DND-41 (cell line): ENCODE results near the gene SLC39A6.
A peak's percentile ranks its signal among the peaks of the same experiment; 100 is the strongest.
"Not testable (repeated sequence)": the region's sequence is repeated elsewhere in the genome, so short reads cannot be mapped to it uniquely, and the experiment has no call there.

Source experiments
- ATAC-seq: fragments of 200-7000 bp; cut with Tn5 transposase; 3 replicates; pipeline ENCODE4 v1.9.1; 2021; ENCODE audit warnings: low read depth; ENCODE audit not compliant: insufficient read depth
- DNase-seq: peaks from one replicate; pipeline ENCODE4 v3.0.0-alpha.2; 2020
- H2AFZ ChIP-seq: 2 replicates; pipeline ENCODE4 v1.6.0; 2012; ENCODE audit warnings: low read depth, low read length
- H3K27ac ChIP-seq: 2 replicates; pipeline ENCODE4 v1.5.1; 2012; ENCODE audit warnings: low read length, inconsistent platforms
- H3K27me3 ChIP-seq: fragments of 200-600 bp; sonication (generic); 2 replicates; pipeline ENCODE4 v1.6.0; 2012; ENCODE audit warnings: low read length, mild to moderate bottlenecking, inconsistent platforms; ENCODE audit not compliant: insufficient read depth, poor library complexity
- H3K36me3 ChIP-seq: 2 replicates; pipeline ENCODE4 v1.5.1; 2012; ENCODE audit warnings: low read length, inconsistent platforms; ENCODE audit not compliant: insufficient read depth
- H3K4me1 ChIP-seq: 2 replicates; pipeline ENCODE4 v1.5.1; 2012; ENCODE audit warnings: mild to moderate bottlenecking, low read length; ENCODE audit not compliant: insufficient read depth
- H3K4me2 ChIP-seq: 2 replicates; pipeline ENCODE4 v1.6.0; 2012; ENCODE audit warnings: mild to moderate bottlenecking, moderate library complexity, low read length, inconsistent platforms; ENCODE audit not compliant: insufficient read depth
- H3K4me3 ChIP-seq, 2 experiments: fragments of 200-600 bp in 1 of 2; shearing (Covaris generic) in 1 of 2; 2 replicates each; pipeline ENCODE4 v1.5.1; 2012 to 2016; ENCODE audit warnings: inconsistent platforms in 2 of 2, low read length in 2 of 2, mild to moderate bottlenecking in 2 of 2, low read depth in 1 of 2, moderate library complexity in 1 of 2
- H3K79me2 ChIP-seq: 2 replicates; pipeline ENCODE4 v1.6.0; 2012; ENCODE audit warnings: low read length, inconsistent platforms; ENCODE audit not compliant: insufficient read depth
- H3K9ac ChIP-seq: 2 replicates; pipeline ENCODE4 v1.6.0; 2012; ENCODE audit warnings: low read depth, mild to moderate bottlenecking, inconsistent platforms, low read length, moderate library complexity
- H3K9me3 ChIP-seq: 2 replicates; pipeline ENCODE4 v1.5.1; 2012; ENCODE audit warnings: low read length, moderate library complexity, mild to moderate bottlenecking, inconsistent platforms; ENCODE audit not compliant: insufficient read depth, severe bottlenecking
- H4K20me1 ChIP-seq: 2 replicates; pipeline ENCODE4 v1.6.0; 2012; ENCODE audit warnings: low read length; ENCODE audit not compliant: insufficient read depth
- EZH2 ChIP-seq: IDR thresholded peaks from 3 replicates; pipeline ENCODE4 v1.6.1; 2012; ENCODE audit warnings: borderline replicate concordance, low read depth, mild to moderate bottlenecking, moderate library complexity, low read length, inconsistent platforms; ENCODE audit not compliant: severe bottlenecking
- TF ChIP-seq, protein P1 (sequence below): IDR thresholded peaks from 2 replicates; pipeline ENCODE4 v1.5.1; 2012; ENCODE audit warnings: borderline replicate concordance, low read length, moderate library complexity, mild to moderate bottlenecking; ENCODE audit not compliant: poor library complexity, severe bottlenecking; ENCODE audit errors: extremely low read depth

SLC39A6 gene

GRCh38 chr18:36099311-36099710 lies 29.8 kb downstream of the SLC39A6 start:
- ATAC-seq = no peak
- Histone ChIP-seq H3K4me2 (no peak overlapping the region), H3K4me3 (no peak overlapping the region), H3K36me3 (no peaks in the 10 kb centered on the region), H4K20me1 (no peaks in the 10 kb centered on the region), H2AFZ (no peak overlapping the region), H3K9me3 (peaks cover 9% of the 10 kb centered on the region), H3K27ac (no peak overlapping the region), H3K79me2 (no peaks in the 10 kb centered on the region), H3K4me1 (no peaks in the 10 kb centered on the region), H3K9ac (no peak overlapping the region), H3K27me3 (no peaks in the 10 kb centered on the region)
- TF ChIP-seq, protein P1, sequence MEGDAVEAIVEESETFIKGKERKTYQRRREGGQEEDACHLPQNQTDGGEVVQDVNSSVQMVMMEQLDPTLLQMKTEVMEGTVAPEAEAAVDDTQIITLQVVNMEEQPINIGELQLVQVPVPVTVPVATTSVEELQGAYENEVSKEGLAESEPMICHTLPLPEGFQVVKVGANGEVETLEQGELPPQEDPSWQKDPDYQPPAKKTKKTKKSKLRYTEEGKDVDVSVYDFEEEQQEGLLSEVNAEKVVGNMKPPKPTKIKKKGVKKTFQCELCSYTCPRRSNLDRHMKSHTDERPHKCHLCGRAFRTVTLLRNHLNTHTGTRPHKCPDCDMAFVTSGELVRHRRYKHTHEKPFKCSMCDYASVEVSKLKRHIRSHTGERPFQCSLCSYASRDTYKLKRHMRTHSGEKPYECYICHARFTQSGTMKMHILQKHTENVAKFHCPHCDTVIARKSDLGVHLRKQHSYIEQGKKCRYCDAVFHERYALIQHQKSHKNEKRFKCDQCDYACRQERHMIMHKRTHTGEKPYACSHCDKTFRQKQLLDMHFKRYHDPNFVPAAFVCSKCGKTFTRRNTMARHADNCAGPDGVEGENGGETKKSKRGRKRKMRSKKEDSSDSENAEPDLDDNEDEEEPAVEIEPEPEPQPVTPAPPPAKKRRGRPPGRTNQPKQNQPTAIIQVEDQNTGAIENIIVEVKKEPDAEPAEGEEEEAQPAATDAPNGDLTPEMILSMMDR = no peak
- no peak for DNase-seq

DNA sequence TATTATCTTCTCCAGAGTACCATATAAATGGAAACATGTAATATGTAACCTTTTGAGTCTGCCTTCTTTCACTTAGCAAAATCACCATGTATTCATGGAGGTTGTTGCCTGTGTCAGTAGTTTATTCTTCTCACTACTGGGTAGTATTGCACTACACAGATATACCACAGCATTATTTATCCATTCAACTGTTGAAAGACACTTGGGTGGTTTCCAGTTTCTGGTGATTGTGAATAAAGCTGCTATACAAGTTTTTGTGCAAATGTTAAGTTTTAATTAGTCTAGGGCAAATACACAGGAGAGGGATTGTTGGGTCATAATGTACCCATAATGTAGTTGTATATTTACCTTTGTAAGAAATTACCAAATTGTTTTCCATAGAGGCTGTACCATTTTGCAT lies 32.2 kb downstream of the SLC39A6 start:
- H3K36me3 ChIP-seq = no peaks in the 10 kb centered on the region

GRCh38 chr18:36095936-36096519 lies 33.1 kb downstream of the SLC39A6 start:
- Histone ChIP-seq H3K4me3 (no peak overlapping the region), H3K4me2 (no peak overlapping the region), H4K20me1 (no peaks in the 10 kb centered on the region), H3K9me3 (no peaks in the 10 kb centered on the region), H3K36me3 (no peaks in the 10 kb centered on the region), H3K27ac (no peak overlapping the region), H2AFZ (no peak overlapping the region), H3K4me1 (no peaks in the 10 kb centered on the region), H3K27me3 (no peaks in the 10 kb centered on the region), H3K9ac (no peak overlapping the region), H3K79me2 (no peaks in the 10 kb centered on the region)
- no peak for DNase-seq
- ATAC-seq = no peak; the same call in 2 of the 3 replicates
- TF ChIP-seq EZH2 = no peak
- TF ChIP-seq, protein P1 = peak; percentile 67

More for the DNA sequence above, 32.2 kb downstream of the SLC39A6 start:
- Histone ChIP-seq H3K9ac (no peak overlapping the region), H3K4me1 (no peaks in the 10 kb centered on the region), H3K79me2 (no peaks in the 10 kb centered on the region), H4K20me1 (no peaks in the 10 kb centered on the region), H3K4me3 (no peak overlapping the region), H3K27me3 (no peaks in the 10 kb centered on the region), H2AFZ (no peak overlapping the region), H3K27ac (no peak overlapping the region), H3K4me2 (no peak overlapping the region), H3K9me3 (peaks cover 5% of the 10 kb centered on the region)
- TF ChIP-seq EZH2 = no peak
- TF ChIP-seq, protein P1 = no peak
- no peak for ATAC-seq
- DNase-seq = no peak

DNA sequence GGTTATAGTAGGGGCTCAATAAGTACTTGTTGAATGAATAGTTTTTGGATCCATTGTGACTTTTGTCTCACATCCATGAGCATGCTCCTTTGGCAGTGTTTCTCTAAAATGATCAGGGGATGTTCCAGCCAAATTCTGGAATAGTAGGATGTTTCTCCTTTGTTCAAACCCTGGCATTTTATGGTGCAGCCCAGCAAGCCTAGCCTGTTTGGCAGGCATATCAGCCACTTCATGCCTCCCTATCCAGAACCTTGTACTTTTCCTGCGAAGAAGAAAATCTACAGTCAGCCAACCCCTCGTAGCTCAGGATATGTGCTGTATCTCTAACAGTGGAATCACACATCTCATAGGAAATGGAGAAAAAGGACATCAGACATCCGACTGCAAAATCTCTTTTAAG lies 34.7 kb downstream of the SLC39A6 start:
- no peak overlapping the region for H3K27ac ChIP-seq
- no peak overlapping the region for H2AFZ ChIP-seq
- H3K4me2 ChIP-seq = no peak overlapping the region
- H4K20me1 ChIP-seq = no peaks in the 10 kb centered on the region
- no peaks in the 10 kb centered on the region for H3K4me1 ChIP-seq
- no peaks in the 10 kb centered on the region for H3K36me3 ChIP-seq
- no peaks in the 10 kb centered on the region for H3K79me2 ChIP-seq
- H3K9me3 ChIP-seq = no peaks in the 10 kb centered on the region
- ATAC-seq (no peak), DNase-seq (no peak)
- no peak overlapping the region for H3K4me3 ChIP-seq
- no peaks in the 10 kb centered on the region for H3K27me3 ChIP-seq
- H3K9ac ChIP-seq = no peak overlapping the region
- TF ChIP-seq, protein P1 = no peak
- no peak for TF ChIP-seq EZH2

DNA sequence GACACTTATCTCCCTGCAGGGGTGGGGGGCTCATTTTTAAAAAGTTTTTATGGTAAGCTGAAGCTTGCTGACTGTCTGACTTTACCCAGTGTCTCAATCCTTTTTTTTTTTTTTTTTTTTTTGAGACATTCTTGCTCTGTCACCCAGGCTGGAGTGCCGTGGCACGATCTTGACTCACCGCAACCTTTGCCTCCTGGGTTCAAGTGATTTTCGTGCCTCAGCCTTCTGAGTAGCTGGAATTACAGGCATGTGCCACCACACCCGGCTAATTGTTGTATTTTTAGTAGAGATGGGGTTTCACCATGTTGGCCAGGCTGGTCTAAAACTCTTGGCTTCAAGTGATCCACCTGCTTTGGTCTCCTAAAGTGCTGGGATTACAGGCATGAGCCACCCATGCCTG lies 37.0 kb downstream of the SLC39A6 start:
- not testable (repeated sequence) for H3K27ac ChIP-seq, H3K36me3 ChIP-seq, H2AFZ ChIP-seq, H3K9me3 ChIP-seq, H3K79me2 ChIP-seq, H4K20me1 ChIP-seq, H3K9ac ChIP-seq, H3K27me3 ChIP-seq, H3K4me2 ChIP-seq, ATAC-seq, DNase-seq, H3K4me3 ChIP-seq, H3K4me1 ChIP-seq
